Skeletal muscle satellite cell (primary cell): ENCODE results near the gene KCTD5.
"Not testable (repeated sequence)": the region's sequence is repeated elsewhere in the genome, so short reads cannot be mapped to it uniquely, and the experiment has no call there.

Source experiments
- H3K27me3 ChIP-seq: 2 replicates; pipeline ENCODE4 v1.7.0; 2013; ENCODE audit warnings: low read length; ENCODE audit not compliant: control insufficient read depth, insufficient read depth
- H3K36me3 ChIP-seq: 2 replicates; pipeline ENCODE4 v1.7.0; 2013; ENCODE audit warnings: mild to moderate bottlenecking, control low read depth, low read length; ENCODE audit not compliant: insufficient read depth
- H3K4me1 ChIP-seq: 2 replicates; pipeline ENCODE4 v1.7.0; 2013; ENCODE audit warnings: low read length; ENCODE audit not compliant: control insufficient read depth, insufficient read depth
- H3K4me2 ChIP-seq: 2 replicates; pipeline ENCODE4 v1.7.0; 2013; ENCODE audit warnings: mild to moderate bottlenecking, low read length
- H3K4me3 ChIP-seq: 2 replicates; pipeline ENCODE4 v1.7.0; 2013; ENCODE audit warnings: low read length
- H3K9ac ChIP-seq: 2 replicates; pipeline ENCODE4 v1.7.0; 2013; ENCODE audit warnings: mild to moderate bottlenecking, low read depth, low read length, moderate library complexity
- H3K9me3 ChIP-seq: replicated peaks from 2 replicates; pipeline ENCODE4 v1.7.0; 2013; ENCODE audit warnings: mild to moderate bottlenecking, control low read depth, low read length

The KCTD5 gene

DNA sequence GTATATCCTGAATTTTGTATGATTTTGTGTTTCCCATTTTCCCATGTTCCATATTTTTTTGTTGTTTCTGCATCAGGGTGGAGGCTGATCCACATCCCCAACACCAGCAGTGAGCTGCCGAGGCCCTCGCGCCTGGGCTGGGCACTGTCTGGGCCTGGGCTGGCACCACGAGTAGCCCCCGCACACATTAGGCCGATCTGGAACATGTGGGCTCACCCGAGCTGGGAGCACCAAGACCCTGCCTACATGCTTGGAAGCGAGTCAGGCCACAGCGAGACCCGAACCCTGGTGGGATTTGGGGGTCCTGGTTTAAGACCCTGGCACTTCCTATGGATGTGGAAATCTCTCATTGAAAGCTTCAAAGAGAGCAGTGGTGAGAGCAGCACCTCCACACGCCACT lies 8.5 kb downstream of the KCTD5 start:
- Histone ChIP-seq H3K4me1 (peaks cover 42% of the 10 kb centered on the region), H3K4me2 (peak overlapping the region; percentile 69), H3K4me3 (peak overlapping the region; percentile 24), H3K9me3 (no peaks in the 10 kb centered on the region), H3K9ac (peak overlapping the region; percentile 18), H3K36me3 (peaks cover 14% of the 10 kb centered on the region), H3K27me3 (no peaks in the 10 kb centered on the region)

DNA sequence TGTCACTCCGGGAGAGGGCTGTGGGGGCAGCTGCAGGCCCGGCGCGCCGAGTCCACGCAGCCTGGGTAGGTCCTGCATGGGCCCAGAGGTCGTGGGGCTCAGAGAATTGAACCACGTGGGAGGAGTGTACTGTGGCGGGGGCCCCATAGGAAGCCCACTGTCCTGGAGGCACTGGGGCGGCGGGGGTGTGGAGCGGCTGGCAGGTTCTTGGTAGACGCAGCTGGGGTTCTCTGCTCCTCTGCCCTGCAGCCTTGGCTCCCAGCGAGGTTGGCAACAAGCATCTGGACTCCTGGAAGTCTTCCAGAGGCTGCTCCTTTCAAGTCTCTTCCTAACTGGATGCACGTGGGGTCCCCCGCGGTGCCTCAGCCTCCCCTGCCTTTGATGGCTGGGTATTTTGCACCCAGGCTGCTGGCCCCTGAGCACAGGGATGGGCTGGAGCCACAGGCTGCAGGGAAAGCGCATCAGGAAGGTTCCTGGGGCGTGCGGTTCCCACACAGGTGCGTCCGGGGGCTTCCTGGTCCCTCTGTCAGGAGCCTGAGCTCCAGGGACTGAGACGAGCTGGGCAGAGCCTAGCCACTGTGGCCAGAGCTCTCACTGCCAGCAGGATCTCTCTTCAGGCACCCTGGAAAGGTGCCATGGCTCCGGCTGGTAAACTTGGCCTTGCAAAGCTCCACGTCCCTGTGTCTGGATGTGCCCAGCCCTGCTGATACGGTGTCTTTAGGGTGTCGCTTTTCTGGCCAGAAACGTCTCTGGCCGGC lies 9.3 kb downstream of the KCTD5 start:
- peaks cover 42% of the 10 kb centered on the region for H3K4me1 ChIP-seq
- peaks cover 15% of the 10 kb centered on the region for H3K36me3 ChIP-seq
- H3K9me3 ChIP-seq, result no peaks in the 10 kb centered on the region
- H3K4me2 ChIP-seq, result peak overlapping the region; percentile 35
- no peaks in the 10 kb centered on the region for H3K27me3 ChIP-seq
- H3K9ac ChIP-seq, result peak overlapping the region; percentile 18
- H3K4me3 ChIP-seq, result no peak overlapping the region

DNA sequence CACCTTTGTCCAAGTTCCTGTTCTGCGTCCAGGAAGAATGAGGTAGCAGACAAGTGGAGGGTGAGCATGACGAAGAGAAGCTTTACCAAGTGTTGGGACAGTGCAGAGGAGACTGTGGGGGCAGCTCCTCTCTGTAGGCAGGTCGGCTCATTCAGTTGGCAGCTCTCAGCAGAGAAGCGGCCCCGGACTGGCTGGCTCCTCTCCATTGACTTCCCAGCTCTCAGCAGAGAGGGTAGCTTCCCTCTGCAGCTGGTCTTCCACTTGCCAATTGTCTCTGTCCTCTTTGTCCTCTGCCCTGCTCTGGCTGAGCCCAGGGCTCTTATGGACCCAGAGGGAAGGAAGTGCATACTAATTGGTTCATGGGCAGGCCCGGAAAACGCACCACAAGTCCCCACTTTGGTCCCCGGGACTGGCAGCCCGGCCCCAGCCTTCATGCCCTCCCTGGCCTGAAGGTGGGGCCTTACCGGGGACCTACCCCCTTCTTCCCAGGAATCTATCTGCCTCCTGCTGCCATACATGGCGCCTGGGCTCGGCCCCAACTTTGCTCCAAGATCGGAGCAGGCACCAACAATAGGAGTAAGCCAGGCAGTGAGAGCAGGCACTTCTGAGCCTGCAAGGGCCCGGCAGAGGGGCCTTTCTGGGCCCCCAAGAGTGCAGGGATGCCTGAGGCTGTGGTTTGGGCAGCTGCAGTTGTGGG lies 10.1 kb downstream of the KCTD5 start:
- Histone ChIP-seq H3K9me3 (no peaks in the 10 kb centered on the region), H3K4me3 (no peak overlapping the region), H3K27me3 (no peaks in the 10 kb centered on the region), H3K9ac (peak overlapping the region; percentile 20), H3K4me2 (peak overlapping the region; percentile 69), H3K36me3 (peaks cover 23% of the 10 kb centered on the region), H3K4me1 (peaks cover 42% of the 10 kb centered on the region)

DNA sequence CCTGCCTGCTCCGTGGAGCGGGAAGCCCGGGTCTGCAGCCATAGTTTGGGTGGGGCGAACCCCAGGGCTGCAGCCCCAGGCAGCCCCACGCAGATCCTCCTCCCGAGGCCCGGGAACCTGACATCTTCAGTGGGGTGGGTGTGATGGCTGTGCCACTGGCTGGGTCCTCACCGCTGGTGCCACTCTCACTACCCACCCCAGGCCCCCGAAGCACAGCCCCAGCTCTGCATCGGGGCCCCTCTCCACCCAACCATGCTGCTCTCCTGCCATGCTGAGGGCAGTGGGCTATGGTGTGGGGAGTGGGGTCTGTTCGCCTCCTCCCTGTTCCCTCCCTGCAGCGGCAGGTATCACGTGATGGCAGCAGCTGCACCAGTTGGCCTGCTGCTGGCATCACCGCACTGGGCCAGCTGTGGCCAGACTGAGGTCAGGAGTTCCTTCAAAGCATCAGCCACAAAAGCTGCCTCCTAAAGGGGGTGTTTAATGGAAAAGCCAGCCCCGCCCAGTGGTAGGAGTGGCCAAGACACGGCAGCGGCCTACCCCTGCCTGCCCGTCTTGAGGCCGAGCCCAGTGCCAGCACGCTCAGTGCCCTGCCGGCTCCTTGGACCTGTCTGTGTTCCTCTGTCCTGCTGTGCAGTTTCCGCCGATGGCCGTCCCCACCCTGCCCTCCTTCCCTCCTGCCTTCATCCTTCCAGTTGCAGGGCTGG lies 10.8 kb downstream of the KCTD5 start:
- Histone ChIP-seq H3K4me2 (peak overlapping the region; percentile 69), H3K4me3 (peak overlapping the region; percentile 39), H3K27me3 (no peaks in the 10 kb centered on the region), H3K4me1 (peaks cover 42% of the 10 kb centered on the region), H3K36me3 (peaks cover 27% of the 10 kb centered on the region), H3K9ac (peak overlapping the region; percentile 34), H3K9me3 (no peaks in the 10 kb centered on the region)

DNA sequence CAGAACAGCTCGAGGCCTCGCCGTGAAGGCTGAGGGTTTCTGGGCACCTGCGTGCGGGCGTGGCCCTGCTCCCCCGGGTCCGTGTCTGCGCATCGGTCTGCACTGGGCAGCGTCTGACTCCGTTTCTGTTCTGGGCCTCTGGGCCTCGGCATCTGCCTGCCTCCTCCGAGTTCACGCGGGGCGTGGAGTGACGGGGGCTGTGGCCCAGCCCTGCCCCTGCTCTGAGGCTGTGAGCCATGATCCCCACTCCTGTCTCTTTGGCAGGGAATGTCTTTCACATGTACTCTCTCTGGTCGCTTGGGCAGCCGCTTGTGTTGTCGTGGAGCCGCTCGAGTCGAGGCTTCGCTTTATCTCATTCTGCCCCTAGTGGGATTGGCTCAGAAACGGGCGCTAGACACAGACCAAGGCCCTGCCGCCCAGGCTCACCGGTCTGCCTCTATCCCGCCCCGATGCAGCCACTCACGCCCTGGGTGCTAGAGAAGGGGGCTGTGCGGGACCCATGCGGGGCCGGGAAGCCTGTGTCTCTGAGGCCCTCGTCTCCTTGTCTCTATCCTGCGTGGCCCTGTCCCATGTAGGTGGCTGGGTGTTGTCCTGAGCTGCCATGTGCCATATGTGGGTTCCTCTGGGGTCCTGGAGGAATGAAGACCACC lies 14.4 kb downstream of the KCTD5 start:
- not testable (repeated sequence) for H3K9ac ChIP-seq, H3K4me2 ChIP-seq, H3K27me3 ChIP-seq, H3K9me3 ChIP-seq, H3K4me3 ChIP-seq
- H3K4me1 ChIP-seq, result peaks cover 33% of the 10 kb centered on the region
- peaks cover 52% of the 10 kb centered on the region for H3K36me3 ChIP-seq

DNA sequence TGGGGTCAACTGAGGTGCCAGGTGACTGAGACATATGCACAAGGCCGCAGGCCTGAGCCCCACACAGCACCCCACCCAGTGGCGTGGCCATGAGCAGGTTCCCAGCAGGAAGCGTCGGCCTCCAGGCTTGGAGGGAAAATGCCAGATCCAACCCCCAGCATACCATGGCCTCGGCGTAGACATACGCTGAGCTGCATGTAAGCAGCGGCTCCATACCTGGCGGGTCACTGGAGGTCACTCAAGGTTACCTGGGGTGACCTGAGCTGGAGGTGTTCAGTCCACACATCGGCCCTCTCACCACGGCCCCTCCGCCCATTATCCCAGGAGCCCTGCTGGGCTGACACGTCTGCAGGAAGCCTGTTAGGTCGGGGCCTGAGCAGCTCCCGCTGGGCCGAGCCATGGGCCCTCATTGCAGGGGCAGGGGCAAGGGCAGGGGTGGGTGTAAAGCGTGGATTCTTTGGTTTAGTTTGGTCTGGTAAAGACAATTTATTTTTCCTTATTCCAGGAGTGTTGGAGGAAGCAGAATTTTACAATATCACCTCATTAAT lies 15.2 kb downstream of the KCTD5 start:
- Histone ChIP-seq H3K4me2 (no peak overlapping the region), H3K36me3 (peaks cover 53% of the 10 kb centered on the region), H3K27me3 (no peaks in the 10 kb centered on the region), H3K9ac (no peak overlapping the region), H3K9me3 (no peaks in the 10 kb centered on the region), H3K4me1 (peaks cover 25% of the 10 kb centered on the region), H3K4me3 (no peak overlapping the region)

DNA sequence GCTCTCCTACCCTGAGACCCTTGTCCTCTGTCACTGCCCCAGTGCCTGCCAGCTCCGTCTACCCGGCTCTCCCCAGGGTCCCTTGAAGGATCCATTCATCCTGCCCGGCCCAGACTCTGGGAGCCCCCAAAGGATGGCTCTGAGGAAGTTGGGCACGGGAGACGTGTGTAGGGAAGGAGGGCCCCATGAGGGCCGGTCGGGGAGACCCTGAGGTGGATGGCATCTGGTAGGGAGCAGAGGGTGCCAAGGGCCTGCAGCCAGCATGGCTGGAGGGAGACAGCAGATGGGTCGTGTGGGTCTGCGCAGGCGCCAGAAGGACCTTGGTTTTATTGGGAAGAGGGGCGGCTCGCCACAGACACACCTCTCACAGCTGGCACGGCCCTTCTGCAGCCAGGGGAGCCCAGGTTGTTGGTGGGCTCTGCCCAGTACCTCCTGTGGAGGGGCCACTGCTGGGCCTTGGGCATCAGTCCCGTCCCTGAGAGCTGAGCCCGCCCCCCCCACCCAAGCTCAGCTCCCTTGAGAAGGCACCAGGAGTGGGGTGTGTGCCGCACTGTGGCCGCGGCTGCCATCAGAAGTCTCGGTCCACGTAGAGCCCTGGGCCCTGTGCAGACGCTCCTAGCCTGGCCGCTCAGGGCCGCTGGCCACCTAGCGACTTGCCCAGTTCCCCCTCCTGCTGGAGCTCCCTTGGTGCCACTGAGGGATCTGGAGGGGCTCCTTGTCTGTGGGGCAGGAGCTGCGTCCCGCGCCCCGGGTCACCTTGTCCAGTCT lies 16.0 kb downstream of the KCTD5 start:
- Histone ChIP-seq H3K4me1 (peaks cover 17% of the 10 kb centered on the region), H3K9ac (no peak overlapping the region), H3K9me3 (no peaks in the 10 kb centered on the region), H3K4me3 (no peak overlapping the region), H3K27me3 (no peaks in the 10 kb centered on the region), H3K36me3 (peaks cover 61% of the 10 kb centered on the region), H3K4me2 (no peak overlapping the region)

DNA sequence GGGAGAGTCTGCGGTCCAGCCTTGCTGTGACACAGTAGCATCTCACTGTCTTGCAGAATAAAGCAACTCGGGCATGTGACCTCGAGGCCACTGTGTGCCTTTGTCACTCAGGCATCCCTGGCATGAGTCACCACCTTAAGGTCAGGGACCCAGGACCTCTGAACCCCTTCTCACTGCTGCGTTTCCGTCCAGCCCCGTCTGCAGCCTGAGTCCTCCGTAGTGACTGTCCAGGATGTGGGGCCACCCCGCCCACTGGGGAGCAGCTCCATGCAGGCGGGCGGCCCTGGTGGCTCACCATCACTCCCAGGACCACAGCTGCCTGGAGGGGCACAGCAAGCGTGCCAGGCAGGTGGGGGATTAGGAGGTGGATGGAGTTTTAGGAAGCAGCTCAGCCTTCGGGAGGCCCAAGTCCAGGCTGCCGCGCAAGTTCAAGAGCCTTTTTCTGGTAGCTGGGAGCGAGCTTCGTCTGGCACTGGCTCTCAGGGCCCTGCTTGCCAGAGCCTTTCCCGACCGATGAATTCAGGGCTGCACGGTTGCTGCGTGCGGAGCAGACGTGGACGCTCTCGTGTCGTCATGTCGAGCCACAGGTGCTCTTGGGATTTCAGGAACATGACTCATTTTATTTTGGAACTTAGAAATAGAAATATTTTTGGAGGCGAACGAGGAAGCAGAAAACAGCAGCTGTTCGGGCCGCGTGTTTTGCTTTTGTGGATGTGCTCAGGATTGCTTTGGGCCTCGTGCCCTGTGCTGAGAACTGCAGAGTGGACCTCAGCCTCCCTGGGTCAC lies 16.8 kb downstream of the KCTD5 start:
- no peak overlapping the region for H3K4me3 ChIP-seq
- no peaks in the 10 kb centered on the region for H3K27me3 ChIP-seq
- peaks cover 13% of the 10 kb centered on the region for H3K4me1 ChIP-seq
- H3K9ac ChIP-seq, result no peak overlapping the region
- peak overlapping the region; percentile 1 for H3K4me2 ChIP-seq
- H3K9me3 ChIP-seq, result no peaks in the 10 kb centered on the region
- peaks cover 69% of the 10 kb centered on the region for H3K36me3 ChIP-seq

DNA sequence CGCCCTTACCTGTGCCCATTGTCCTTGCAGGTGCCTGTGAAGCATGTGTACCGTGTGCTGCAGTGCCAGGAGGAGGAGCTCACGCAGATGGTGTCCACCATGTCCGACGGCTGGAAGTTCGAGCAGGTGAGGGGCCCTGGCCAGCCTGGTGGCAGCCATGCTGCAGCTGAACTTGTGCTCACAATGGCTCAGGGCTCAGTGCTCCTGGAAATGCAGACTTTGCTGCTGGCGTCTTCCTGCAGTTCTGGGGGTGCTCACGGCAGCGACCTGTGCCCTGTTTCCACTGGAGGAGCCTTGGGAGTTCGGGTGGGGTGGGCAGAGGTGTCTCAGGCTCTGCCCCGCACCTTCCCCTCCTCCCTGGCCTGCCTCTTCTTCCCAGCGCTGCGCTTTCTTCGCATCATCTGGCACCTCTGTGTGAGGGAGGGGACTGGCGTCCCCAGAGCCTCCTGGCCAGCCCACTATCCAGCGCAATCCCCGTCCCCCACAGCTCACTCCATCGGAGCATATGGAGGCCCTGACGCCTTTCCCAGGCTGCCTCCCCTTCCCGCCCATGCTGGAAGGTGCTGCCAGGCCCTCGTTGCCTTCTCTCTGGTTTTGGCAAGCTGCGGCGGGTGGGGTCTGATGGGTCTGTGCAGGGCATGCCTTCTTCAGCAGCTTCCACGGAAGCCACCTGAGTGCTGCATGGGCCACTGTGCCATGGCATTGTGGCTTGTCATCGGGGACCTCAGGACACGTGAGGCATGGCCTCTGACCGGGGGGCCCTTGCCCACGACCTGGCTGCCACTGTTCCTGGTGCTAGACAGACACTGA lies 17.7 kb downstream of the KCTD5 start:
- Histone ChIP-seq H3K36me3 (peaks cover 73% of the 10 kb centered on the region), H3K4me3 (no peak overlapping the region), H3K9ac (no peak overlapping the region), H3K4me2 (no peak overlapping the region), H3K4me1 (peaks cover 13% of the 10 kb centered on the region), H3K9me3 (no peaks in the 10 kb centered on the region), H3K27me3 (no peaks in the 10 kb centered on the region)
